Activated CD4-positive, alpha-beta T cell treated with anti-CD3 and anti-CD28 coated beads, Interleukin-2, amount 10 ng/mL, durations not matched to agents 24 days and 14 days (primary cell): ENCODE data around the gene PGLYRP2. TPM values are rescaled to one million over a fixed set of nuclear protein-coding genes. Genes with fewer than 3 reads are reported as not detected.
A peak's percentile ranks its signal among the peaks of the same experiment; 100 is the strongest.
"Not testable (repeated sequence)": the region's sequence is repeated elsewhere in the genome, so short reads cannot be mapped to it uniquely, and the experiment has no call there.

Experiments used
- DNase-seq: peaks from one replicate; pipeline ENCODE4 v3.0.0; 2022
- H3K27ac Mint-ChIP-seq: one replicate; pipeline ENCODE4 v1.8.0; 2022; ENCODE audit warnings: mild to moderate bottlenecking, mixed read lengths
- H3K27me3 Mint-ChIP-seq: one replicate; pipeline ENCODE4 v1.8.0; 2022; ENCODE audit warnings: mixed read lengths
- H3K36me3 Mint-ChIP-seq: one replicate; pipeline ENCODE4 v1.8.0; 2022; ENCODE audit warnings: low read depth, mild to moderate bottlenecking, mixed read lengths
- H3K4me1 Mint-ChIP-seq: one replicate; pipeline ENCODE4 v1.8.0; 2021; ENCODE audit warnings: mixed read lengths
- H3K4me3 Mint-ChIP-seq: one replicate; pipeline ENCODE4 v1.8.0; 2022; ENCODE audit warnings: mild to moderate bottlenecking, moderate library complexity, mixed read lengths
- H3K9me3 Mint-ChIP-seq: one replicate; pipeline ENCODE4 v1.8.0; 2021; ENCODE audit warnings: mixed read lengths
- intact Hi-C: fragments of 100-400 bp; cut with micrococcal nuclease; formaldehyde crosslinking; loops from one replicate; pipeline ENCODE4 v1.15.1; 2023
- total RNA-seq: library from RNA; stranded (reverse); gene quantifications from 2 replicates; pipeline ENCODE4 v1.2.3, GENCODE V29; 2022

Gene PGLYRP2
- total RNA-seq, result not detected in 2 replicates

GRCh38 chr19:15479391-15480345 is at the start of gene PGLYRP2:
Gene PGLYRP2 (minus strand): TSS chr19:15479501. CDS start chr19:15479371, 130 bp downstream.
- Mint-ChIP-seq H3K4me3 (no peak within 1 kb of the TSS), H3K36me3 (no peaks in the 10 kb centered on the region), H3K27ac (peak within 1 kb of the TSS; percentile 6), H3K9me3 (no peaks in the 10 kb centered on the region), H3K4me1 (peaks cover 19% of the 10 kb centered on the region), H3K27me3 (no peaks in the 10 kb centered on the region)
- intact Hi-C loops, result no loop called here
- DNase-seq, result no peak

- Mint-ChIP-seq H3K9me3 (peaks cover 13% of the 10 kb centered on the region), H3K27me3 (peaks cover 11% of the 10 kb centered on the region), H3K36me3 (peaks cover 2% of the 10 kb centered on the region), H3K4me1 (peaks cover 11% of the 10 kb centered on the region), H3K27ac (no peak overlapping the region), H3K4me3 (no peak overlapping the region)
- intact Hi-C loops, result no loop called here
- DNase-seq, result no peak
Measured at GRCh38 chr19:15527705-15528104, 48.4 kb upstream of the PGLYRP2 start.

- no peak overlapping the region for H3K27ac Mint-ChIP-seq
- no peak overlapping the region for H3K4me3 Mint-ChIP-seq
- intact Hi-C loops, result no loop called here
- DNase-seq, result no peak
- H3K9me3 Mint-ChIP-seq, result peaks cover 10% of the 10 kb centered on the region
- no peaks in the 10 kb centered on the region for H3K36me3 Mint-ChIP-seq
- peaks cover 4% of the 10 kb centered on the region for H3K4me1 Mint-ChIP-seq
- H3K27me3 Mint-ChIP-seq, result peaks cover 11% of the 10 kb centered on the region
Measured at GRCh38 chr19:15526408-15526807, 47.1 kb upstream of the PGLYRP2 start.

- Mint-ChIP-seq H3K27ac (no peak overlapping the region), H3K4me3 (no peak overlapping the region), H3K36me3 (no peaks in the 10 kb centered on the region), H3K9me3 (peaks cover 7% of the 10 kb centered on the region), H3K4me1 (peaks cover 4% of the 10 kb centered on the region), H3K27me3 (peaks cover 11% of the 10 kb centered on the region)
- DNase-seq, result no peak
- intact Hi-C loops, result no loop called here
Measured at GRCh38 chr19:15525291-15525690, 46.0 kb upstream of the PGLYRP2 start.

GRCh38 chr19:15524781-15525180 is 45.5 kb upstream of the PGLYRP2 start:
- no peak overlapping the region for H3K27ac Mint-ChIP-seq
- H3K4me3 Mint-ChIP-seq, result no peak overlapping the region
- no peak for DNase-seq
- H3K36me3 Mint-ChIP-seq, result no peaks in the 10 kb centered on the region
- H3K27me3 Mint-ChIP-seq, result peaks cover 11% of the 10 kb centered on the region
- peaks cover 4% of the 10 kb centered on the region for H3K4me1 Mint-ChIP-seq
- peaks cover 5% of the 10 kb centered on the region for H3K9me3 Mint-ChIP-seq
- intact Hi-C loops, result no loop called here

- Mint-ChIP-seq H3K4me3 (no peak overlapping the region), H3K27ac (no peak overlapping the region), H3K9me3 (peaks cover 4% of the 10 kb centered on the region), H3K4me1 (peaks cover 15% of the 10 kb centered on the region), H3K36me3 (peaks cover 9% of the 10 kb centered on the region), H3K27me3 (peaks cover 7% of the 10 kb centered on the region)
- intact Hi-C loops, result no loop called here
- no peak for DNase-seq
Measured at GRCh38 chr19:15519433-15519976, 40.2 kb upstream of the PGLYRP2 start.

- Mint-ChIP-seq H3K4me1 (peaks cover 17% of the 10 kb centered on the region), H3K36me3 (peaks cover 10% of the 10 kb centered on the region), H3K27me3 (no peaks in the 10 kb centered on the region), H3K27ac (no peak overlapping the region), H3K9me3 (peaks cover 4% of the 10 kb centered on the region), H3K4me3 (no peak overlapping the region)
- DNase-seq, result no peak
- intact Hi-C loops, result no loop called here
Measured at GRCh38 chr19:15517778-15518177, 38.5 kb upstream of the PGLYRP2 start.

- peaks cover 4% of the 10 kb centered on the region for H3K9me3 Mint-ChIP-seq
- peaks cover 10% of the 10 kb centered on the region for H3K36me3 Mint-ChIP-seq
- no peaks in the 10 kb centered on the region for H3K27me3 Mint-ChIP-seq
- DNase-seq, result no peak
- intact Hi-C loops, result no loop called here
- no peak overlapping the region for H3K27ac Mint-ChIP-seq
- no peak overlapping the region for H3K4me3 Mint-ChIP-seq
- H3K4me1 Mint-ChIP-seq, result peaks cover 17% of the 10 kb centered on the region
Measured at GRCh38 chr19:15516363-15516762, 37.1 kb upstream of the PGLYRP2 start.

- not testable (repeated sequence) for H3K27me3 Mint-ChIP-seq, H3K9me3 Mint-ChIP-seq, DNase-seq
- Mint-ChIP-seq H3K4me1 (peaks cover 17% of the 10 kb centered on the region), H3K4me3 (peak overlapping the region; percentile 51), H3K27ac (peak overlapping the region; percentile 85), H3K36me3 (peaks cover 10% of the 10 kb centered on the region)
- intact Hi-C loops, result loop anchor here (2.0 kb wide), 1 partner anchor 18 kb away; no protein-coding TSS in a partner anchor
Measured at GRCh38 chr19:15515227-15515625, 35.9 kb upstream of the PGLYRP2 start.

GRCh38 chr19:15511671-15512424 is 32.5 kb upstream of the PGLYRP2 start:
- Mint-ChIP-seq H3K27ac (no peak overlapping the region), H3K9me3 (no peaks in the 10 kb centered on the region), H3K4me3 (no peak overlapping the region), H3K4me1 (peaks cover 22% of the 10 kb centered on the region), H3K27me3 (peaks cover 30% of the 10 kb centered on the region), H3K36me3 (peaks cover 4% of the 10 kb centered on the region)
- intact Hi-C loops, result no loop called here
- no peak for DNase-seq

- Mint-ChIP-seq H3K27ac (no peak within 1 kb of the TSS), H3K4me3 (peak within 1 kb of the TSS; percentile 78), H3K4me1 (peaks cover 15% of the 10 kb centered on the region), H3K36me3 (no peaks in the 10 kb centered on the region), H3K27me3 (peaks cover 46% of the 10 kb centered on the region), H3K9me3 (no peaks in the 10 kb centered on the region)
- DNase-seq, result peak; percentile 70
- intact Hi-C loops, result no loop called here
Measured at GRCh38 chr19:15508035-15508710, 28.9 kb upstream of the PGLYRP2 start, which contains the start of gene CYP4F22. Gene CYP4F22 (plus strand): TSS chr19:15508525. CDS start chr19:15525337, 16,812 bp downstream.

GRCh38 chr19:15507068-15508034 is 28.1 kb upstream of the PGLYRP2 start:
- Mint-ChIP-seq H3K36me3 (no peaks in the 10 kb centered on the region), H3K27ac (no peak overlapping the region), H3K4me1 (peaks cover 15% of the 10 kb centered on the region), H3K9me3 (no peaks in the 10 kb centered on the region), H3K4me3 (peak overlapping the region; percentile 49), H3K27me3 (peaks cover 46% of the 10 kb centered on the region)
- intact Hi-C loops, result no loop called here
- DNase-seq, result no peak
